Gastrocnemius medialis (tissue), 4 donors: ENCODE results near the gene TMCC2.

Experiments used
- POLR2A ChIP-seq, 2 donors: fragments of 450-650 bp; IDR thresholded peaks; one replicate each; pipeline ENCODE4 v1.6.1; 2017; ENCODE audit warnings: antibody characterized with exemption in 2 of 2, mild to moderate bottlenecking in 2 of 2, moderate library complexity in 2 of 2
- TF ChIP-seq, protein P1 (sequence below), 5 experiments: fragments of 450-650 bp in 3 of 5; fragments of 200-600 bp in 2 of 5; sonication (generic) in 2 of 5; IDR thresholded peaks in 4 of 5; conservative IDR thresholded peaks in 1 of 5; 1 replicate in 4 of 5; 2 replicates in 1 of 5; pipeline ENCODE4 v1.5.1; 2016 to 2019; ENCODE audit warnings: antibody characterized with exemption in 5 of 5, mild to moderate bottlenecking in 3 of 5, moderate library complexity in 3 of 5

- TF ChIP-seq POLR2A (IDR thresholded peaks at IDR 0.05), result no peak
- TF ChIP-seq, protein P1, sequence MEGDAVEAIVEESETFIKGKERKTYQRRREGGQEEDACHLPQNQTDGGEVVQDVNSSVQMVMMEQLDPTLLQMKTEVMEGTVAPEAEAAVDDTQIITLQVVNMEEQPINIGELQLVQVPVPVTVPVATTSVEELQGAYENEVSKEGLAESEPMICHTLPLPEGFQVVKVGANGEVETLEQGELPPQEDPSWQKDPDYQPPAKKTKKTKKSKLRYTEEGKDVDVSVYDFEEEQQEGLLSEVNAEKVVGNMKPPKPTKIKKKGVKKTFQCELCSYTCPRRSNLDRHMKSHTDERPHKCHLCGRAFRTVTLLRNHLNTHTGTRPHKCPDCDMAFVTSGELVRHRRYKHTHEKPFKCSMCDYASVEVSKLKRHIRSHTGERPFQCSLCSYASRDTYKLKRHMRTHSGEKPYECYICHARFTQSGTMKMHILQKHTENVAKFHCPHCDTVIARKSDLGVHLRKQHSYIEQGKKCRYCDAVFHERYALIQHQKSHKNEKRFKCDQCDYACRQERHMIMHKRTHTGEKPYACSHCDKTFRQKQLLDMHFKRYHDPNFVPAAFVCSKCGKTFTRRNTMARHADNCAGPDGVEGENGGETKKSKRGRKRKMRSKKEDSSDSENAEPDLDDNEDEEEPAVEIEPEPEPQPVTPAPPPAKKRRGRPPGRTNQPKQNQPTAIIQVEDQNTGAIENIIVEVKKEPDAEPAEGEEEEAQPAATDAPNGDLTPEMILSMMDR (IDR thresholded peaks at IDR 0.05 in 4 of 5, conservative IDR thresholded peaks at IDR 0.05 in 1 of 5), result no peak
These were observed 10.3 kb upstream of the TMCC2 start for GRCh38 chr1:205217418-205217817.
